ENCODE results near the gene DPY19L3.

- TF ChIP-seq CTCF (IDR thresholded peaks at IDR 0.05) (no peak), POLR2A (IDR thresholded peaks at IDR 0.05) (no peak)
Measured at GRCh38 chr19:32421589-32422361, 16.2 kb downstream of the DPY19L3 start.
